Measurements from ENCODE around the gene ADCY3.

ADCY3 gene

GRCh38 chr2:24920098-24920808 lies at the start of gene ADCY3:
Gene ADCY3, minus strand, starts transcription at chr2:24920237. Its CDS starts 1,250 bp downstream, at chr2:24918987.
- DNase-seq: peak; percentile 35

GRCh38 chr2:24969784-24970183 lies 49.7 kb upstream of the ADCY3 start:
- DNase-seq: no peak

- DNase-seq: no peak
Observed at GRCh38 chr2:24961903-24962302, 41.9 kb upstream of the ADCY3 start.

GRCh38 chr2:24959761-24960160 lies 39.7 kb upstream of the ADCY3 start:
- DNase-seq: no peak

GRCh38 chr2:24958411-24958935 lies 38.4 kb upstream of the ADCY3 start:
- no peak for DNase-seq

- no peak for DNase-seq
Observed at GRCh38 chr2:24957976-24958375, 37.9 kb upstream of the ADCY3 start.

GRCh38 chr2:24957221-24957620 lies 37.2 kb upstream of the ADCY3 start:
- DNase-seq: no peak

GRCh38 chr2:24955921-24956320 lies 35.9 kb upstream of the ADCY3 start:
- DNase-seq: no peak

- DNase-seq: no peak
Observed at GRCh38 chr2:24955232-24955631, 35.2 kb upstream of the ADCY3 start.

GRCh38 chr2:24950102-24950501 lies 30.1 kb upstream of the ADCY3 start:
- DNase-seq: no peak

GRCh38 chr2:24948506-24948905 lies 28.5 kb upstream of the ADCY3 start:
- no peak for DNase-seq

GRCh38 chr2:24947561-24948157 lies 27.6 kb upstream of the ADCY3 start:
- no peak for DNase-seq

- DNase-seq: no peak
Observed at GRCh38 chr2:24945907-24946306, 25.9 kb upstream of the ADCY3 start.

- no peak for DNase-seq
Observed at GRCh38 chr2:24943427-24944053, 23.5 kb upstream of the ADCY3 start.

- no peak for DNase-seq
Observed at GRCh38 chr2:24939353-24939752, 19.3 kb upstream of the ADCY3 start.

- DNase-seq: no peak
Observed at GRCh38 chr2:24937236-24937635, 17.2 kb upstream of the ADCY3 start.

- no peak for DNase-seq
Observed at GRCh38 chr2:24935145-24935544, 15.1 kb upstream of the ADCY3 start.

- no peak for DNase-seq
Observed at GRCh38 chr2:24932715-24933114, 12.7 kb upstream of the ADCY3 start.

GRCh38 chr2:24930768-24931167 lies 10.7 kb upstream of the ADCY3 start:
- no peak for DNase-seq

- DNase-seq: no peak
Observed at GRCh38 chr2:24929230-24929629, 9.2 kb upstream of the ADCY3 start.

GRCh38 chr2:24928036-24928435 lies 8.0 kb upstream of the ADCY3 start:
- no peak for DNase-seq

GRCh38 chr2:24926602-24927252 lies 6.7 kb upstream of the ADCY3 start:
- DNase-seq: no peak

- no peak for DNase-seq
Observed at GRCh38 chr2:24926220-24926601, 6.2 kb upstream of the ADCY3 start.

GRCh38 chr2:24925815-24926214 lies 5.8 kb upstream of the ADCY3 start:
- DNase-seq: no peak
